Ammon's horn (tissue), 1 donor: ENCODE data around the gene LCLAT1.
"Not testable (repeated sequence)": the region's sequence is repeated elsewhere in the genome, so short reads cannot be mapped to it uniquely, and the experiment has no call there.

Source experiments
- DNase-seq: peaks from one replicate; pipeline ENCODE4 v3.0.0-alpha.2; 2016; ENCODE audit warnings: low spot score

Gene LCLAT1

GRCh38 chr2:30454571-30454970, 7.5 kb downstream of the LCLAT1 start:
- no peak for DNase-seq

GRCh38 chr2:30455114-30455738, 8.2 kb downstream of the LCLAT1 start:
- no peak for DNase-seq

- DNase-seq: no peak
These were observed 9.1 kb downstream of the LCLAT1 start for GRCh38 chr2:30456106-30456505.

DNA sequence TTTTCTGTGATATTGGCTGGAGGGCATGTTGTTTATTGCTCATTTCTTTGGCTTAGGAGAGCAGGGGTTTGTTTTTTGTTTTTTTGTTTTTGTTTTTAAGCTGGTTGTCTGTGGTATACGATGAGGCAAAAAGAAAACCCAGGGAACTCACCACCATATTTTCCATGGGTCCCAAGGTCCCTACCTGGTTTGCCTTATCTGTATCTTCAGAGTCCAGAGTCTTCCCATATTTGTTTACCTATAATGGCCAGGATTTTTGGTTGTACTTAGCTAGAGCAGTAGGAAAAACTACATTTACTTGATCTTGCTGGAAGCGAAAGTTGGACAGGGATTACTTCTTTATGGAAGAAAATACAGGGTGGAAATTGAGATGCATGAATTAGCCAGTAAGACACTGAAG, 9.5 kb downstream of the LCLAT1 start:
- no peak for DNase-seq

GRCh38 chr2:30457296-30457695, 10.2 kb downstream of the LCLAT1 start:
- DNase-seq: no peak

DNA sequence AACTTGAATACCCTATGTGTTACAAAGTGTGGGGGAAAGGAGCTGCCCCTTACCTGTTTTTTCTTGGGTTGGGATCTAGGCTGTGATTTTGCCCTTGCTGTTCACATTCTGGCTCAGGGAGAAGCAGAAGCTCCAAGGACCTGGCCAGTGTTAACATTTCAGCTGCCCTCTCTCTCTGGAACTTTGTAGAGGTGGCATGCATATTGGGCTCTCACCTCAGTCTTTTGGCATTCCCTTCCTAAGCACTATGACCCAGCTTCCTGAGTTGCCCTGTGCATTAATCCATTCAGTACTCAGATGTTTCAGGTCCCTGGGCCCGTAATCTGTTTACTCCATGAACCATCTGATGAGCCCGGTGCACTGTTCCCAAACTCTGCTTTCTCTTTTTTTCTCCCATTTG, 12.1 kb downstream of the LCLAT1 start:
- DNase-seq: no peak

DNA sequence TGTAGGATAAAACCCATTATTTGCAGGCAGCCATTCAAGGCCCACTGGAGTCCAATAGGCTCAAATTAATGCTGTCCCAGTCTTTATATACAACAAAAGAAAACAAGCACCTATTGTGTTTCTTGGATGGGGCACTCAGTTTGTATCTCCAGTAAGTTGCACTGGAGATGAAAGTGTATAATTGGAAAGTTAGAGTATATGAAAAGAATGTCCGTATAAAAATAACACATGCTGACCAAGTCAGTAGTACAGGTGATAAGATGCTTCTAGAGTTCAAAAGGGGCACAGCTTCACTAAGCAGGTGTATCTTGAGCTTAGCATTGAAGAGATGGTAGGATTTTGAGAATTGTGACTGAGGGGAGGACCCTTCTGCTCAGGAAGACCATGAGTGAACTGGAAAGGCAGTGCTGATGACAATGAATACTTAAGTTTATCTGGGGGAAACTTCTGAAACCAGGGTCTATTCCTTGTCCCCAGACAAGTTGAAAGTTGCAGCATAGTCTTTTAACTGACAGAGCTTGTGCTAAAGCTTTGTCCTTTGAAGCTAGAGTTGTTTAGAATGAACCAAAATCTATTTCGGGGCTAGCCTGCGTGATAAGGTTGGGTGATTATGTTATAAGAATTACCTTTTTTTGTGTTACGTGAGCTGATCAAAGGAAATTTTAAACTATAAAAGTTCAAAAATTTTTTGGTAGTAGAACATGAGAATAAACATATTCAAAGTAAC, 15.2 kb downstream of the LCLAT1 start:
- no peak for DNase-seq

DNA sequence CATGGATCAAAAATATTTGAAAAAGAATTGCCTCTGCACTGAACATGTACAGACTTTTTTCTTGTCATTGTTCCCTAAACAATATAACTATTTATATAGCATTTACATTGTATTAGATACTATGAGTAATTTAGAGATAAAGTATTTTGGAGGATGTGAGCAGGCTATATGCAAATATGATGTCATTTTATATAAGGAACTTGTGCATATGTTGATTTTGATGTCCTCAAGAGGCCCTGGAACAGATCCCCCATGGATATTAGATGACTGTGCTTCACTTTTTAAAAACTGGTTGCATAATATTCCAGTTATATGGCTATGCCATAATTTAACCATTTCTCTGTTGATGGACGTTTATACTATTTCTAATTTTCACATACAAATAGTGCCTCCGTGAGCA, 16.5 kb downstream of the LCLAT1 start:
- no peak for DNase-seq

DNA sequence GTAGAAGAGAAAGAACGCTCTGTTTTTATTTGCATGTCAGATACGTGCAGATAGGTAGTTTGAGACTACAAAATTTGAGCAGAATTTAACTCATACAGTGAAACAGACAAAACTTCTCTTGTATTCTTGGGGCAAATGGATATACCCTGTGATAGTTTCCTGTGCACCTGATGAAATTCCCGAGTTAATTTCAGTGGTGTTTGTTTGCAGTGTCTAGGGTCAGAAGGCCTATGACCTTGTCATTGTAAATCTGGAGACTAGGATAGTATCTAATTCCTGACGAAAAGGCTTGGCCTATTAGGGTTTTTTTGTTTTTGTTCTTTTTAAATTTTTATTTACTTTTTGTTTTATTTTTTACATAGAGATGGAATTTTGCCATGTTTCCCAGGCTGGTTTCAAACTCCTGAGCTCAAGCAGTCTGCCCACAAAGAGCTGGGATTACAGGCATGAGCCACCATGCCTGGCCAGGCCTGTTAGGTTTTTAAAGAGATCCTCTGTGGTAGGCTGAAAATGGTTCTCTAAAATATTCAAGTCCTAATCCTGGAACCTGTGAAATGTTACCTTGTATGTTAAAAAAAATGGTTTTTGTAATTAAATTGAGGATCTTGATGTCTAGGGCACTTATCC, 17.6 kb downstream of the LCLAT1 start:
- no peak for DNase-seq

DNA sequence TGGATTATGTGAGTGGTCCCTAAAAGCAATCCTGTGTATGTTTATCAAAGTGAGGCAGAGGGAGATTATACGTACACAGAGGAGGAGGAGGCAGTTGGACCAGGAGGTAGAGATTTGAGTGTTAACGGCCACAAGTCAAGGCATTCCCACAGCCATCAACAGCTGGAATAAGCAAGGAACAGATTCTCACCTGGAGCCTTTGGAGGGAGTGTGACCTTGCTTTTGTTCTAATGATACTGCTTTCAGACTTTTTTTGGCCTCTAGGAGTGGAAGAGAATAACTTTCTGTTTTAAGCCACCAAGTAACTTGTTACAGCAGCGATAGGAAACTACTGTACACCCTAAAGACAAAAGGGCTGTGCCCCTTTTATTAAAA, 18.1 kb downstream of the LCLAT1 start:
- DNase-seq: no peak

- no peak for DNase-seq
These were observed 19.2 kb downstream of the LCLAT1 start for GRCh38 chr2:30466216-30466615.

DNA sequence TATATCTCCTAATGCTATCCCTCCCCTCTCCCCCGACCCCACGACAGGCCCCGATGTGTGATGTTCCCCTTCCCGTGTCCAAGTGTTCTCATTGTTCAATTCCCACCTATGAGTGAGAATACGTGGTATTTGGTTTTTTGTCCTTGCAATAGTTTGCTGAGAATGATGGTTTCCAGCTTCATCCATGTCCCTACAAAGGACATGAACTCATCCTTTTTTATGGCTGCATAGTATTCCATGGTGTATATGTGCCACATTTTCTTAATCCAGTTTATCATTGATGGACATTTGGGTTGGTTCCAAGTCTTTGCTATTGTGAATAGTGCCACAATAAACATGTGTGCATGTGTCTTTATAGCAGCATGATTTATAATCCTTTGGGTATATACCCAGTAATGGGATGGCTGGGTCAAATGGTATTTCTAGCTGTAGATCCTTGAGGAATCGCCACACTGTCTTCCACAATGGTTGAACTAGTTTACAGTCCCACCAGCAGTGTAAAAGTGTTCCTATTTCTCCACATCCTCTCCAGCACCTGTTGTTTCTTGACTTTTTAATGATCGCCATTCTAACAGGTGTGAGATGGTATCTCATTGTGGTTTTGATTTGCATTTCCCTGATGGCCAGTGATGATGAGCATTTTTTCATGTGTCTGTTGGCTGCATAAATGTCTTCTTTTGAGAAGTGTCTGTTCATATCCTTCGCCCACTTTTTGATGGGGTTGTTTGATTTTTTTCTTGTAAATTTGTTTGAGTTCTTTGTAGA, 20.2 kb downstream of the LCLAT1 start:
- DNase-seq: not testable (repeated sequence)

- DNase-seq: no peak
These were observed 23.4 kb downstream of the LCLAT1 start for GRCh38 chr2:30470426-30470825.

DNA sequence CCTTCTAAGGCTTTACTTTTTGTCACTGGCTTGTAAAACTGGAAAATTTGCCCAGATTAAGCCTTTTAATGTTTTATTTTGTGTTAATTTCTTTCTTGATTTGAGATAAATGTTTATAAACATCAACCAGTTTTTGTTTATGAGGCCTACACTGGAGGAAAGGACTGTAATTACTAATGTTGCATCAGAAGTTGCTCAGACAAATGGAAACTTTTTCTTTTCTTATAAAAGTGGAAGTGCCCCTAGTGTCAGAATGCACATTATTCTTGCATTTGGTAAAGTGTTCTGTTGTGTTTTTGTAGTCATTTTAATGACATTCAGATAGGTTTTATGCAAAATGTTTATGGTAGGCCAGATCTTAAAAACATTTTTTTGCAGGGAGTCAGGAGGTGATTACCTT, 25.3 kb downstream of the LCLAT1 start:
- no peak for DNase-seq

DNA sequence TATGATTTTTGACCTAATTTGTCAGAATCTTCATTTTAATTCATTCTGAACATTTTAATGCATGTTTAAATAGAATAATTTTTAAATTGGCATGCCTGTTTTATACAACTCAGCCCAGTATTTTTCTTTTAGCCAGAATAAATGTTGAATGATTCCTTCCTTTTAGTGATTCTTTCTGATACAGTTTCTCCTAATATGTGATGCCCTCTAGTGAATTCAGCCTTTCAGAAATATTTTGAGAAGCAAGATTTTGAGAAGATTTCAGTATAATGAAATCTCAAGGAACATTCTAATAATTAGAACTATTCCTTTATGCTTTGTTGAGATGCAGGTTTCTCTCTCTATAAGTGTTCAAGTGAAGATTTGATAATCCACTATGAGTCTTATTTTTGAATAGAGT, 28.5 kb downstream of the LCLAT1 start:
- no peak for DNase-seq

GRCh38 chr2:30476636-30477035, 29.6 kb downstream of the LCLAT1 start:
- DNase-seq: no peak

DNA sequence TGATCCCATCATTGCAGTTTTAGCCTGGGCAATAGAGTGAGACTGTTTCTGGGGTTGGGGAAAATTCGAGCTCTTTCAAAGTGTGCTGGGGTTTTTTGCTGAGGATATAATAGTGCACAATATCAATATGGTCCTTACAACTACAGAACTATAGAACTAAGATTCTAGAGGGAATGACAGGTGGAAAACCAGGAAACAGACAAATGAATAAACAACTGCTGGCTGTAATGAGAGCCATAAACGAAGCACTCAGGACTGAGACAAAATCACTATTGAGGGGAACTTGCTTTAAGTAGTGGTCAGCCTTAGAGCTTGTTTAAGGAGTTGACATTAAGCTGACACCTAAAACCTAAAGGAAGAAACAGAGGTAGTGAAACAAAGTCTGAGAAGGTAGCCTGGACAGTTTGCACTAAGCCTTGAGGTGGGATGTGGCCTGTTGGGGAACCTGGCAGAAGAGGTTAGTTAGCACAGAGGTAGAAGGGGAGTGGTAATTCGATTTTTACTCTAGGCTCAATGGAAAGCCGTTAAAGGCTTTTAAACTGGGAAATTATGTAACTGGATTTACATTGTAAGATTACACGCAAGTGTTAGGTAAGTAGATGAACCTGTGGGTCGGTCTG, 33.8 kb downstream of the LCLAT1 start:
- no peak for DNase-seq

DNA sequence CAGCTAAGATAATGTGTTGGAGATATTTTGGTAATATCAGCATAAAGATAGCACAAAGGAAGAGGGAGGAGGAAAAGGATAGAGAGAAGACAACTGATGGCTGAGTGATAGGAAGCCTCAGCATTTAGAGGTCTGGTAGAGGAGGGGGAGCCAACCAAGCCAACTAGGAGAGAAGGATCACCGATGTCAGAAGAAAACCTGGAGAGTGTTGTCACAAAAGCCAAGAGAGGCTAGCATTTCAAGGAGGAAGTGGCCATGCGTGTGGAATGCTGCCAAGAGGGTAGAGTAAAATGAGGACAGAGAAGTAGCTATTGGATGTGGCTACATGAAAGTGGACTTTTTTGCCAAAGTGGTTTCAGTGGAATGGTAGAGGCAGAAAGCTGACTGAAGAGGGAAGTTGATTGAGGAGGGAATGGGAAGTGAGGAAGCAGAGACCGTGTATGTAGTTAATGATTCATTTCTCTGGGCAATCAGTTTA, 34.3 kb downstream of the LCLAT1 start:
- peak; percentile 70 for DNase-seq

DNA sequence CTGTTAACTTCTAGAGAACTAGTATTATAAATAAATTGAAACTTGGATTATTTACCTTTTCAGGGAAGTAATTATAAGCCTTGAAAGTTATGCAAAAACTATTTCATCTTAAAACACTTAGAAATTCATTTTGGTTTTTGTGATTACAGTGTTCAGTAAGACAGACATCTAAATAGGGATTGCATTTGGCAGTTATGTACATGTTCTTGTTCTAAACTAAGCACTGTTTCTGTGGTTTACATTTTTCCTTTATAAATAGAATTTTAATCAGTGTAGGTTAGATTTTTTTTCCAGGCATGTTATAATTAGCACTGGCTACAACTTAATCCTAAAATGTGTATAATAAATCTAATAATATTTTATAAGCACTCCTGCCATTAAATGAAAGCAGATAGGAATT, 35.0 kb downstream of the LCLAT1 start:
- DNase-seq: no peak

- DNase-seq: no peak
These were observed 37.1 kb downstream of the LCLAT1 start for GRCh38 chr2:30484145-30484544.

- DNase-seq: no peak
These were observed 37.9 kb downstream of the LCLAT1 start for GRCh38 chr2:30484995-30485394.

- DNase-seq: no peak
These were observed 39.6 kb downstream of the LCLAT1 start for GRCh38 chr2:30486655-30487054.
